Kidney epithelial cell (primary cell): ENCODE data around the gene MYOM1. TPM values are rescaled to one million over a fixed set of nuclear protein-coding genes. Genes with fewer than 3 reads are reported as not detected.

Source experiments
- DNase-seq: peaks from one replicate; pipeline ENCODE4 v3.0.0-alpha.2; 2010; ENCODE audit warnings: low read depth
- H3K27me3 ChIP-seq: 2 replicates; pipeline ENCODE4 v1.6.0; 2011; ENCODE audit warnings: low read length; ENCODE audit not compliant: control insufficient read depth, insufficient read depth
- H3K36me3 ChIP-seq: 2 replicates; pipeline ENCODE4 v1.5.1; 2011; ENCODE audit warnings: low read length; ENCODE audit not compliant: control insufficient read depth, insufficient read depth
- H3K4me3 ChIP-seq: 2 replicates; pipeline ENCODE4 v1.5.1; 2011; ENCODE audit warnings: low read depth, mild to moderate bottlenecking, control low read depth, low read length
- CTCF ChIP-seq: IDR thresholded peaks from 2 replicates; pipeline ENCODE4 v1.5.1; 2011; ENCODE audit warnings: mild to moderate bottlenecking, moderate library complexity, low read length, control low read depth, inconsistent platforms; ENCODE audit not compliant: insufficient read depth, poor library complexity, severe bottlenecking
- total RNA-seq: library from RNA; depleted of rRNA; stranded (reverse); fragments of >200 nt; gene quantifications from 2 replicates; pipeline ENCODE4 v1.2.3, GENCODE V29; 2015

Gene MYOM1
- 0.04 and 0.34 TPM in 2 replicates for total RNA-seq

GRCh38 chr18:3219631-3220335 is at the start of gene MYOM1:
Gene MYOM1 (minus strand): TSS chr18:3219968. CDS start chr18:3215223, 4,745 bp downstream.
- Histone ChIP-seq H3K36me3 (no peaks in the 10 kb centered on the region), H3K27me3 (no peaks in the 10 kb centered on the region), H3K4me3 (no peak within 1 kb of the TSS)
- no peak for DNase-seq
- TF ChIP-seq CTCF = no peak

- Histone ChIP-seq H3K27me3 (no peaks in the 10 kb centered on the region), H3K4me3 (no peak overlapping the region), H3K36me3 (no peaks in the 10 kb centered on the region)
- DNase-seq = no peak
- TF ChIP-seq CTCF = no peak
These were observed 49.6 kb upstream of the MYOM1 start for GRCh38 chr18:3269241-3269913.

- TF ChIP-seq CTCF = no peak
These were observed 48.5 kb upstream of the MYOM1 start for GRCh38 chr18:3268306-3268705.

GRCh38 chr18:3266062-3266608 is 46.4 kb upstream of the MYOM1 start:
- Histone ChIP-seq H3K4me3 (no peak overlapping the region), H3K36me3 (no peaks in the 10 kb centered on the region), H3K27me3 (no peaks in the 10 kb centered on the region)
- no peak for DNase-seq
- TF ChIP-seq CTCF = no peak

More at GRCh38 chr18:3268306-3268705, 48.5 kb upstream of the MYOM1 start:
- no peak for DNase-seq
- Histone ChIP-seq H3K36me3 (no peaks in the 10 kb centered on the region), H3K4me3 (no peak overlapping the region), H3K27me3 (no peaks in the 10 kb centered on the region)

- H3K4me3 ChIP-seq = no peak overlapping the region
- no peak for TF ChIP-seq CTCF
- H3K36me3 ChIP-seq = no peaks in the 10 kb centered on the region
- no peak for DNase-seq
- no peaks in the 10 kb centered on the region for H3K27me3 ChIP-seq
These were observed 45.8 kb upstream of the MYOM1 start for GRCh38 chr18:3265564-3266033.
